H9 (cell line): ENCODE measurements around the gene SWAP70. TPM values are rescaled to one million over a fixed set of nuclear protein-coding genes. Genes with fewer than 3 reads are reported as not detected.
A peak's percentile ranks its signal among the peaks of the same experiment; 100 is the strongest.

Experiments used
- DNase-seq: peaks from one replicate; pipeline ENCODE4 v3.0.0-alpha.2; 2017
- H2AFZ ChIP-seq: one replicate; pipeline ENCODE4 v1.6.1; 2013; ENCODE audit warnings: mild to moderate bottlenecking, low read length, control low read depth, moderate library complexity
- H2AK5ac ChIP-seq: 2 replicates; pipeline ENCODE4 v1.6.1; 2013; ENCODE audit warnings: low read length, control low read depth, mixed read lengths; ENCODE audit not compliant: insufficient read length
- H2BK120ac ChIP-seq: one replicate; pipeline ENCODE4 v1.6.1; 2013; ENCODE audit warnings: low read depth, mild to moderate bottlenecking, low read length, control low read depth, inconsistent platforms; ENCODE audit not compliant: poor library complexity, severe bottlenecking
- H2BK12ac ChIP-seq: 2 replicates; pipeline ENCODE4 v1.6.1; 2013; ENCODE audit warnings: low read length, control low read depth, mixed read lengths, low read depth; ENCODE audit not compliant: insufficient read length
- H2BK15ac ChIP-seq: 2 replicates; pipeline ENCODE4 v1.6.1; 2013; ENCODE audit warnings: low read depth, low read length, control low read depth
- H2BK20ac ChIP-seq: one replicate; pipeline ENCODE4 v1.6.1; 2013; ENCODE audit warnings: low read depth, mild to moderate bottlenecking, low read length, control low read depth, inconsistent platforms; ENCODE audit not compliant: poor library complexity, severe bottlenecking
- H2BK5ac ChIP-seq: 2 replicates; pipeline ENCODE4 v1.6.1; 2013; ENCODE audit warnings: low read length, control low read depth, mixed read lengths; ENCODE audit not compliant: insufficient read length
- H3K14ac ChIP-seq: 2 replicates; pipeline ENCODE4 v1.6.1; 2013; ENCODE audit warnings: low read length, control low read depth; ENCODE audit not compliant: insufficient read depth
- H3K18ac ChIP-seq: 2 replicates; pipeline ENCODE4 v1.6.1; 2013; ENCODE audit warnings: low read depth, mild to moderate bottlenecking, mixed read lengths, low read length, control low read depth; ENCODE audit not compliant: insufficient read length
- H3K23ac ChIP-seq: 2 replicates; pipeline ENCODE4 v1.6.1; 2013; ENCODE audit warnings: low read length, control low read depth, mixed read lengths, low read depth; ENCODE audit not compliant: insufficient read length
- H3K23me2 ChIP-seq: 2 replicates; pipeline ENCODE4 v1.6.1; 2013; ENCODE audit warnings: low read depth, mild to moderate bottlenecking, mixed read lengths, low read length, control low read depth; ENCODE audit not compliant: insufficient read length, poor library complexity, severe bottlenecking
- H3K27ac ChIP-seq: 2 replicates; pipeline ENCODE4 v1.5.1; 2013; ENCODE audit warnings: low read length, control low read depth, mixed read lengths, low read depth; ENCODE audit not compliant: insufficient read length
- H3K27me3 ChIP-seq: 2 replicates; pipeline ENCODE4 v1.6.1; 2013; ENCODE audit warnings: low read length, control low read depth, inconsistent platforms; ENCODE audit not compliant: insufficient read depth
- H3K4ac ChIP-seq: 2 replicates; pipeline ENCODE4 v1.6.1; 2013; ENCODE audit warnings: low read depth, mild to moderate bottlenecking, control low read depth, inconsistent platforms, low read length, moderate library complexity
- H3K4me1 ChIP-seq: 2 replicates; pipeline ENCODE4 v1.6.1; 2013; ENCODE audit warnings: low read length, control low read depth, inconsistent platforms; ENCODE audit not compliant: insufficient read depth
- H3K4me2 ChIP-seq: 2 replicates; pipeline ENCODE4 v1.6.1; 2013; ENCODE audit warnings: low read length, control low read depth, mixed read lengths; ENCODE audit not compliant: insufficient read length, insufficient read depth
- H3K56ac ChIP-seq: 2 replicates; pipeline ENCODE4 v1.6.1; 2013; ENCODE audit warnings: low read depth, mild to moderate bottlenecking, mixed read lengths, low read length, control low read depth; ENCODE audit not compliant: insufficient read length
- H3K79me1 ChIP-seq: 2 replicates; pipeline ENCODE4 v1.6.1; 2013; ENCODE audit warnings: low read depth, mild to moderate bottlenecking, moderate library complexity, low read length, control low read depth, inconsistent platforms; ENCODE audit not compliant: insufficient read depth, poor library complexity, severe bottlenecking
- H3K79me2 ChIP-seq: 2 replicates; pipeline ENCODE4 v1.6.1; 2013; ENCODE audit warnings: low read length, control low read depth, inconsistent platforms; ENCODE audit not compliant: insufficient read depth
- H3K9ac ChIP-seq: 2 replicates; pipeline ENCODE4 v1.6.1; 2013; ENCODE audit warnings: low read length, control low read depth, mixed read lengths; ENCODE audit not compliant: insufficient read length; ENCODE audit errors: extremely low read depth
- H3K9me3 ChIP-seq: one replicate; pipeline ENCODE4 v1.6.1; 2013; ENCODE audit warnings: low read depth, low read length, inconsistent platforms; ENCODE audit not compliant: control insufficient read depth
- H3T11ph ChIP-seq: one replicate; pipeline ENCODE4 v1.6.1; 2013; ENCODE audit warnings: mild to moderate bottlenecking, low read length, control low read depth, inconsistent platforms
- H4K20me1 ChIP-seq: one replicate; pipeline ENCODE4 v1.6.1; 2013; ENCODE audit not compliant: control insufficient read depth, insufficient read length, insufficient read depth
- H4K5ac ChIP-seq: 2 replicates; pipeline ENCODE4 v1.6.1; 2013; ENCODE audit warnings: low read depth, mild to moderate bottlenecking, mixed read lengths, low read length, control low read depth; ENCODE audit not compliant: insufficient read length
- H4K8ac ChIP-seq: replicated peaks from 2 replicates; pipeline ENCODE4 v1.6.1; 2013; ENCODE audit warnings: low read length, control low read depth, mixed read lengths, low read depth; ENCODE audit not compliant: insufficient read length
- H4K91ac ChIP-seq: 2 replicates; pipeline ENCODE4 v1.6.1; 2013; ENCODE audit warnings: low read depth, mild to moderate bottlenecking, moderate library complexity, mixed read lengths, low read length, control low read depth; ENCODE audit not compliant: insufficient read length
- H3K27ac Mint-ChIP-seq, 3 experiments: 2 replicates in 2 of 3; 3 replicates in 1 of 3; pipeline ENCODE4 v1.8.0; 2020 to 2021; ENCODE audit warnings: mixed read lengths in 3 of 3, mild to moderate bottlenecking in 1 of 3, moderate library complexity in 1 of 3
- H3K27me3 Mint-ChIP-seq: 2 replicates; pipeline ENCODE4 v1.8.0; 2021; ENCODE audit warnings: low read depth, mild to moderate bottlenecking, moderate library complexity, mixed read lengths
- H3K36me3 Mint-ChIP-seq, 3 experiments: 2 replicates in 2 of 3; 3 replicates in 1 of 3; pipeline ENCODE4 v1.8.0; 2020 to 2021; ENCODE audit warnings: low read depth in 3 of 3, mixed read lengths in 3 of 3; ENCODE audit not compliant: insufficient read depth in 1 of 3
- H3K4me1 Mint-ChIP-seq, 2 experiments: 2 replicates each; pipeline ENCODE4 v1.8.0; 2020; ENCODE audit warnings: mixed read lengths in 2 of 2
- H3K4me3 Mint-ChIP-seq, 2 experiments: 2 replicates in 1 of 2; 3 replicates in 1 of 2; pipeline ENCODE4 v1.8.0; 2020 to 2021; ENCODE audit warnings: mild to moderate bottlenecking in 2 of 2, mixed read lengths in 2 of 2, moderate library complexity in 1 of 2
- H3K9me3 Mint-ChIP-seq, 2 experiments: 2 replicates in 1 of 2; 3 replicates in 1 of 2; pipeline ENCODE4 v1.8.0; 2020; ENCODE audit warnings: mild to moderate bottlenecking in 2 of 2, mixed read lengths in 2 of 2, moderate library complexity in 1 of 2
- WGBS: extraction: QIAGEN DNeasy Blood & Tissue Kit; methylation state at CpG from one replicate; pipeline ENCODE4 v1.1.7; 2013; ENCODE audit warnings: missing lambda C conversion rate, low lambda C conversion rate, mixed read lengths; ENCODE audit not compliant: insufficient read length; ENCODE audit errors: extremely low coverage; 5-methylcytosine and 5-hydroxymethylcytosine counted together
- total RNA-seq: library from RNA; stranded (reverse); gene quantifications from 2 replicates; pipeline ENCODE4 v1.2.1, GENCODE V29; 2021
- TF ChIP-seq, protein P1 (sequence below): fragments of 200-600 bp; sonication (generic); conservative IDR thresholded peaks from 3 replicates; pipeline ENCODE4 v1.8.0; 2021; ENCODE audit warnings: antibody characterized with exemption, mild to moderate bottlenecking

Gene SWAP70
- total RNA-seq, 1 experiment from 2014 or later = 34.4 TPM

DNA sequence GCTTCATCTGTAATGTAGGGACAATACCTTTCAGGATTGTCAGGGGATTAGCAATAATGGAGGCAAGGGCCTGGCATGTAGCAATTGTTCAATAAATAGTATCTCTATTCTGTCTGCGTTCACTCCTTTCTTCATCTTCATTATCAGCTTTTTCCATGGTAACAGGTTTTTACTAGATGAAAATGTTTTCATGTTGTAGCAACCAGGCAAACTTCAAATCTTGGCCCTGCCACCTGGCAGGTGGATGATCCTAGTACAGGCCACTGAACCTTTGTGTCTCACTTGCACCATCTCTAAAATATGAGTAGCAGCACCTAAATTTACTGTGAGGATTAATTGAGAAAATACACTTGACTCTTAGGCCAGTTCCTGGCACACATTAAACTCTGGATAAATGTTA is 83.4 kb downstream of the SWAP70 start:
- no peak overlapping the region for H2BK20ac ChIP-seq
- no peak for DNase-seq
- no peaks in the 10 kb centered on the region for H4K20me1 ChIP-seq
- no peak overlapping the region for H2AFZ ChIP-seq
- H3K27me3 Mint-ChIP-seq = no peaks in the 10 kb centered on the region; the same call in 1 of the 2 replicates
- no CpG with 5 or more reads among the region's 1 CpG for WGBS
- H4K5ac ChIP-seq = no peak overlapping the region
- H3K9me3 ChIP-seq = no peaks in the 10 kb centered on the region
- no peak overlapping the region for H3K56ac ChIP-seq
- H3K27ac Mint-ChIP-seq = peak overlapping the region in 1 of 3 experiments; percentile 79; a peak in 2 of 7 replicates
- no peak overlapping the region for H3K23ac ChIP-seq
- no peak overlapping the region for H3K27ac ChIP-seq
- peaks cover 2 to 4% of the 10 kb centered on the region in 2 experiments; a peak in 2 of 5 replicates for H3K9me3 Mint-ChIP-seq
- TF ChIP-seq, protein P1, sequence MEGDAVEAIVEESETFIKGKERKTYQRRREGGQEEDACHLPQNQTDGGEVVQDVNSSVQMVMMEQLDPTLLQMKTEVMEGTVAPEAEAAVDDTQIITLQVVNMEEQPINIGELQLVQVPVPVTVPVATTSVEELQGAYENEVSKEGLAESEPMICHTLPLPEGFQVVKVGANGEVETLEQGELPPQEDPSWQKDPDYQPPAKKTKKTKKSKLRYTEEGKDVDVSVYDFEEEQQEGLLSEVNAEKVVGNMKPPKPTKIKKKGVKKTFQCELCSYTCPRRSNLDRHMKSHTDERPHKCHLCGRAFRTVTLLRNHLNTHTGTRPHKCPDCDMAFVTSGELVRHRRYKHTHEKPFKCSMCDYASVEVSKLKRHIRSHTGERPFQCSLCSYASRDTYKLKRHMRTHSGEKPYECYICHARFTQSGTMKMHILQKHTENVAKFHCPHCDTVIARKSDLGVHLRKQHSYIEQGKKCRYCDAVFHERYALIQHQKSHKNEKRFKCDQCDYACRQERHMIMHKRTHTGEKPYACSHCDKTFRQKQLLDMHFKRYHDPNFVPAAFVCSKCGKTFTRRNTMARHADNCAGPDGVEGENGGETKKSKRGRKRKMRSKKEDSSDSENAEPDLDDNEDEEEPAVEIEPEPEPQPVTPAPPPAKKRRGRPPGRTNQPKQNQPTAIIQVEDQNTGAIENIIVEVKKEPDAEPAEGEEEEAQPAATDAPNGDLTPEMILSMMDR = no peak
- no peak overlapping the region for H4K91ac ChIP-seq
- H3K4me3 Mint-ChIP-seq = no peak overlapping the region
- H2BK5ac ChIP-seq = no peak overlapping the region
- H3K4me2 ChIP-seq = no peak overlapping the region
- no peak overlapping the region for H3K18ac ChIP-seq
- H3K9ac ChIP-seq = no peak overlapping the region
- no peak overlapping the region for H4K8ac ChIP-seq
- no peaks in the 10 kb centered on the region for H3K4me1 ChIP-seq
- H3K79me2 ChIP-seq = no peaks in the 10 kb centered on the region
- H3K4ac ChIP-seq = no peak overlapping the region
- H3K23me2 ChIP-seq = no peaks in the 10 kb centered on the region
- H3K36me3 Mint-ChIP-seq = peaks cover 31 to 50% (median 46%) of the 10 kb centered on the region in 3 experiments
- no peak overlapping the region for H3K14ac ChIP-seq
- no peaks in the 10 kb centered on the region for H3K79me1 ChIP-seq
- H2BK15ac ChIP-seq = no peak overlapping the region
- H3K4me1 Mint-ChIP-seq = peaks cover 14 to 15% of the 10 kb centered on the region in 2 experiments
- H2BK12ac ChIP-seq = no peak overlapping the region
- no peak overlapping the region for H2AK5ac ChIP-seq
- no peak overlapping the region for H3T11ph ChIP-seq
- no peaks in the 10 kb centered on the region for H3K27me3 ChIP-seq
- H2BK120ac ChIP-seq = no peak overlapping the region
